ENCODE results near the gene NKX1-1. TPM values are rescaled to one million over a fixed set of nuclear protein-coding genes. Genes with fewer than 3 reads are reported as not detected.

NKX1-1 gene
- total RNA-seq, 1 experiment from 2014 or later = not detected

- no peak for TF ChIP-seq ZBTB43 (CRISPR knock-in tag; IDR thresholded peaks at IDR 0.05)
- no peak for TF ChIP-seq ZNF263 (CRISPR knock-in tag; IDR thresholded peaks at IDR 0.05; ENCODE audit: low read depth)
- TF ChIP-seq ZNF512 (CRISPR knock-in tag; IDR thresholded peaks at IDR 0.05; ENCODE audit: borderline replicate concordance) = no peak
- no peak for TF ChIP-seq E2F4 (CRISPR knock-in tag; IDR thresholded peaks at IDR 0.05; ENCODE audit: borderline replicate concordance, low read depth)
- no peak for TF ChIP-seq E2F1 (CRISPR knock-in tag; IDR thresholded peaks at IDR 0.05)
- TF ChIP-seq ATF3 (CRISPR knock-in tag; conservative IDR thresholded peaks at IDR 0.05) = no peak
- TF ChIP-seq ZNF281 (CRISPR knock-in tag; IDR thresholded peaks at IDR 0.05) = no peak
- TF ChIP-seq FOXP4 (CRISPR knock-in tag; IDR thresholded peaks at IDR 0.05) = no peak
- TF ChIP-seq TCF7 (CRISPR knock-in tag; IDR thresholded peaks at IDR 0.05; ENCODE audit: low read depth) = no peak
- no peak for TF ChIP-seq RORB (CRISPR knock-in tag; IDR thresholded peaks at IDR 0.05)
- no peak for TF ChIP-seq ZNF396 (CRISPR knock-in tag; IDR thresholded peaks at IDR 0.05; ENCODE audit: borderline replicate concordance)
Measured at GRCh38 chr4:1413204-1413663, 7.0 kb upstream of the NKX1-1 start (continued).

GRCh38 chr4:1412376-1413203, 6.3 kb upstream of the NKX1-1 start:
- TF ChIP-seq IRF2 (CRISPR knock-in tag; IDR thresholded peaks at IDR 0.05; ENCODE audit: borderline replicate concordance, low read depth) (no peak), ZNF396 (CRISPR knock-in tag; IDR thresholded peaks at IDR 0.05; ENCODE audit: borderline replicate concordance) (no peak), ESRRA (CRISPR knock-in tag; IDR thresholded peaks at IDR 0.05; ENCODE audit: borderline replicate concordance) (no peak)
- ChIA-PET POLR2A (no interaction called here), CTCF (interaction anchor here (1.1 to 2.1 kb wide), 3 partner anchors 38 to 100 kb away, joined by 3 to 11 read pairs (median 4); no protein-coding TSS in a partner anchor)
- Mint-ChIP-seq H3K27ac (no peak overlapping the region), H3K27me3 (ENCODE audit: low read depth) (peaks cover 57% of the 10 kb centered on the region), H3K4me1 (peaks cover 7% of the 10 kb centered on the region), H3K36me3 (no peaks in the 10 kb centered on the region), H3K4me3 (no peak overlapping the region), H3K9me3 (no peaks in the 10 kb centered on the region)
- ATAC-seq (no peak), DNase-seq (ENCODE audit: low spot score) (no peak)
